ENCODE results near the gene SLC25A19. TPM values are rescaled to one million over a fixed set of nuclear protein-coding genes. Genes with fewer than 3 reads are reported as not detected.
A peak's percentile ranks its signal among the peaks of the same experiment; 100 is the strongest.

Gene SLC25A19
- total RNA-seq, 2 experiments from 2014 or later = 26.7 to 27.9 TPM

- peak within 1 kb of the TSS; percentile 89 for H3K27ac Mint-ChIP-seq
- H3K9me3 Mint-ChIP-seq = no peaks in the 10 kb centered on the region
- ATAC-seq (ENCODE audit: low read depth) (peak; percentile 29), DNase-seq (no peak)
- no peaks in the 10 kb centered on the region for H3K27me3 Mint-ChIP-seq
- POLR2A ChIA-PET = interaction anchor here (0.6 to 6.7 kb wide), 39 partner anchors 9 to 398 kb away, joined by 3 to 138 read pairs (median 4); partner anchors contain the start of genes ARMC7, FDXR, GGA3 and GRB2
- H3K36me3 Mint-ChIP-seq = peaks cover 13% of the 10 kb centered on the region
- peak within 1 kb of the TSS; percentile 89 for H3K4me3 Mint-ChIP-seq
- H3K4me1 Mint-ChIP-seq = peaks cover 28% of the 10 kb centered on the region
These were observed 18.3 kb downstream of the SLC25A19 start, which contains the start of gene MIF4GD for GRCh38 chr17:75270966-75271232. TSS of gene MIF4GD (minus strand) at chr17:75271231. CDS start at chr17:75270195, 1,036 bp downstream.

- POLR2A ChIA-PET = interaction anchor here (0.6 to 6.7 kb wide), 42 partner anchors 9 to 397 kb away, joined by 3 to 138 read pairs (median 4); partner anchors contain the start of genes ARMC7, FDXR, GGA3 and GRB2
- no peaks in the 10 kb centered on the region for H3K9me3 Mint-ChIP-seq
- peaks cover 28% of the 10 kb centered on the region for H3K4me1 Mint-ChIP-seq
- ATAC-seq (ENCODE audit: low read depth) (peak; percentile 41), DNase-seq (peak; percentile 80)
- H3K27me3 Mint-ChIP-seq = no peaks in the 10 kb centered on the region
- H3K36me3 Mint-ChIP-seq = peaks cover 12% of the 10 kb centered on the region
- H3K27ac Mint-ChIP-seq = peak overlapping the region; percentile 88
- H3K4me3 Mint-ChIP-seq = peak overlapping the region; percentile 88
These were observed 18.8 kb downstream of the SLC25A19 start for GRCh38 chr17:75270218-75270965.

- ATAC-seq (ENCODE audit: low read depth) (no peak), DNase-seq (no peak)
- H3K27me3 Mint-ChIP-seq = no peaks in the 10 kb centered on the region
- peak overlapping the region; percentile 88 for H3K4me3 Mint-ChIP-seq
- POLR2A ChIA-PET = interaction anchor here (0.6 to 6.7 kb wide), 17 partner anchors 9 to 308 kb away, joined by 3 to 138 read pairs (median 4); partner anchors contain the start of genes GGA3, MRPS7, SLC25A19 and TSEN54
- peaks cover 28% of the 10 kb centered on the region for H3K4me1 Mint-ChIP-seq
- peak overlapping the region; percentile 88 for H3K27ac Mint-ChIP-seq
- peaks cover 9% of the 10 kb centered on the region for H3K36me3 Mint-ChIP-seq
- H3K9me3 Mint-ChIP-seq = no peaks in the 10 kb centered on the region
These were observed 19.4 kb downstream of the SLC25A19 start for GRCh38 chr17:75269844-75270217.

- POLR2A ChIA-PET = no interaction called here
- H3K36me3 Mint-ChIP-seq = peaks cover 6% of the 10 kb centered on the region
- no peak overlapping the region for H3K4me3 Mint-ChIP-seq
- H3K27ac Mint-ChIP-seq = no peak overlapping the region
- no peaks in the 10 kb centered on the region for H3K9me3 Mint-ChIP-seq
- ATAC-seq (ENCODE audit: low read depth) = no peak
- H3K27me3 Mint-ChIP-seq = no peaks in the 10 kb centered on the region
- H3K4me1 Mint-ChIP-seq = peaks cover 21% of the 10 kb centered on the region
- DNase-seq = no peak
These were observed 21.6 kb downstream of the SLC25A19 start for GRCh38 chr17:75267411-75268232.

- POLR2A ChIA-PET = no interaction called here
- Mint-ChIP-seq H3K9me3 (no peaks in the 10 kb centered on the region), H3K27ac (no peak overlapping the region)
These were observed 22.2 kb downstream of the SLC25A19 start for GRCh38 chr17:75267153-75267410.

GRCh38 chr17:75266316-75267152 lies 22.7 kb downstream of the SLC25A19 start:
- Mint-ChIP-seq H3K9me3 (no peaks in the 10 kb centered on the region), H3K4me3 (no peak overlapping the region), H3K27me3 (no peaks in the 10 kb centered on the region), H3K36me3 (peaks cover 7% of the 10 kb centered on the region), H3K27ac (peak overlapping the region; percentile 34), H3K4me1 (peaks cover 22% of the 10 kb centered on the region)
- ATAC-seq (ENCODE audit: low read depth) (no peak), DNase-seq (no peak)
- POLR2A ChIA-PET = no interaction called here

More at GRCh38 chr17:75267153-75267410, 22.2 kb downstream of the SLC25A19 start:
- Mint-ChIP-seq H3K27me3 (no peaks in the 10 kb centered on the region), H3K36me3 (peaks cover 6% of the 10 kb centered on the region), H3K4me3 (no peak overlapping the region), H3K4me1 (peaks cover 24% of the 10 kb centered on the region)
- ATAC-seq (ENCODE audit: low read depth) (no peak), DNase-seq (no peak)

GRCh38 chr17:75265614-75266315 lies 23.5 kb downstream of the SLC25A19 start:
- Mint-ChIP-seq H3K4me3 (no peak overlapping the region), H3K27me3 (no peaks in the 10 kb centered on the region), H3K4me1 (peaks cover 22% of the 10 kb centered on the region), H3K9me3 (no peaks in the 10 kb centered on the region), H3K27ac (no peak overlapping the region), H3K36me3 (peaks cover 7% of the 10 kb centered on the region)
- DNase-seq (no peak), ATAC-seq (ENCODE audit: low read depth) (no peak)
- POLR2A ChIA-PET = no interaction called here

GRCh38 chr17:75263055-75263454 lies 26.2 kb downstream of the SLC25A19 start:
- Mint-ChIP-seq H3K9me3 (no peaks in the 10 kb centered on the region), H3K27ac (no peak overlapping the region), H3K4me3 (peak overlapping the region; percentile 99), H3K36me3 (peaks cover 6% of the 10 kb centered on the region), H3K4me1 (peaks cover 26% of the 10 kb centered on the region), H3K27me3 (no peaks in the 10 kb centered on the region)
- no peak for ATAC-seq (ENCODE audit: low read depth)
- DNase-seq = no peak
- POLR2A ChIA-PET = interaction anchor here (0.9 to 4.9 kb wide), 7 partner anchors 9 to 193 kb away, joined by 3 to 138 read pairs (median 9); partner anchors contain the start of genes GRB2, MIF4GD, SLC25A19 and TMEM94

- Mint-ChIP-seq H3K9me3 (no peaks in the 10 kb centered on the region), H3K4me1 (peaks cover 27% of the 10 kb centered on the region)
- no peak for ATAC-seq (ENCODE audit: low read depth)
These were observed 27.1 kb downstream of the SLC25A19 start for GRCh38 chr17:75262112-75262606.

GRCh38 chr17:75261336-75262111 lies 27.7 kb downstream of the SLC25A19 start, which contains the start of the genes GGA3 and MRPS7:
TSS of gene GGA3 (minus strand) at chr17:75261606. CDS start at chr17:75261587, 19 bp downstream.
TSS of gene MRPS7 (plus strand) at chr17:75261879. CDS start at chr17:75261901, 22 bp downstream.
- no peaks in the 10 kb centered on the region for H3K27me3 Mint-ChIP-seq
- peak within 1 kb of the TSS; percentile 99 for H3K4me3 Mint-ChIP-seq
- H3K27ac Mint-ChIP-seq = peak within 1 kb of the TSS; percentile 99
- POLR2A ChIA-PET = interaction anchor here (0.5 to 4.9 kb wide), 27 partner anchors 10 to 981 kb away, joined by 3 to 138 read pairs (median 5); partner anchors contain the start of genes ARMC7, GRB2, JPT1 and MIF4GD
- peak; percentile 90 for ATAC-seq (ENCODE audit: low read depth)
- H3K36me3 Mint-ChIP-seq = peaks cover 4% of the 10 kb centered on the region
- peaks cover 30% of the 10 kb centered on the region for H3K4me1 Mint-ChIP-seq
- peak; percentile 98 for DNase-seq
- no peaks in the 10 kb centered on the region for H3K9me3 Mint-ChIP-seq

More at GRCh38 chr17:75262112-75262606, 27.1 kb downstream of the SLC25A19 start:
- POLR2A ChIA-PET = interaction anchor here (0.5 to 4.9 kb wide), 22 partner anchors 10 to 254 kb away, joined by 3 to 138 read pairs (median 6); partner anchors contain the start of genes ARMC7, GRB2, JPT1 and MIF4GD
- Mint-ChIP-seq H3K36me3 (peaks cover 6% of the 10 kb centered on the region), H3K27ac (peak overlapping the region; percentile 99), H3K27me3 (no peaks in the 10 kb centered on the region), H3K4me3 (peak overlapping the region; percentile 99)
- DNase-seq = no peak

- ATAC-seq (ENCODE audit: low read depth) (peak; percentile 39), DNase-seq (no peak)
- Mint-ChIP-seq H3K4me1 (peaks cover 31% of the 10 kb centered on the region), H3K36me3 (peaks cover 4% of the 10 kb centered on the region), H3K27me3 (no peaks in the 10 kb centered on the region), H3K27ac (peak overlapping the region; percentile 99), H3K9me3 (no peaks in the 10 kb centered on the region), H3K4me3 (peak overlapping the region; percentile 99)
- POLR2A ChIA-PET = interaction anchor here (0.5 to 4.9 kb wide), 18 partner anchors 11 to 980 kb away, joined by 3 to 138 read pairs (median 8); partner anchors contain the start of genes ARMC7, GRB2, MIF4GD and NT5C
These were observed 28.4 kb downstream of the SLC25A19 start for GRCh38 chr17:75260641-75261335.
